RWPE1 (cell line): ENCODE data around the gene FOXC1.

Experiments used
- CTCF ChIA-PET: fragments of 350-600 bp; sonication (Branson Sonifier 250); formaldehyde crosslinking; extraction: SDS; loops from one replicate; lab custom pipeline; 2021; lab: Yijun Ruan, JAX
- POLR2A ChIA-PET: fragments of 400-600 bp; formaldehyde crosslinking; extraction: SDS; loops from one replicate; lab custom pipeline; 2020; ENCODE audit warnings: antibody characterized with exemption; ENCODE audit not compliant: low non-redundant PET; lab: Yijun Ruan, JAX
- DNase-seq: peaks from one replicate; pipeline ENCODE4 v3.0.0; 2012; ENCODE audit warnings: low spot score
- H3K27ac ChIP-seq: fragments of 450-650 bp; 2 replicates; pipeline ENCODE4 v1.5.1; 2017
- TF ChIP-seq, protein P1 (sequence below): fragments of 450-650 bp; conservative IDR thresholded peaks from 2 replicates; pipeline ENCODE4 v1.5.1; 2017; ENCODE audit warnings: low read depth, mild to moderate bottlenecking

Gene FOXC1

GRCh38 chr6:1612299-1612973, 2.7 kb downstream of the FOXC1 start:
- CTCF ChIA-PET = interaction anchor here (0.5 to 1.2 kb wide), 9 partner anchors 21 to 1158 kb away, joined by 3 to 8 read pairs (median 3); no protein-coding TSS in a partner anchor
- TF ChIP-seq, protein P1, sequence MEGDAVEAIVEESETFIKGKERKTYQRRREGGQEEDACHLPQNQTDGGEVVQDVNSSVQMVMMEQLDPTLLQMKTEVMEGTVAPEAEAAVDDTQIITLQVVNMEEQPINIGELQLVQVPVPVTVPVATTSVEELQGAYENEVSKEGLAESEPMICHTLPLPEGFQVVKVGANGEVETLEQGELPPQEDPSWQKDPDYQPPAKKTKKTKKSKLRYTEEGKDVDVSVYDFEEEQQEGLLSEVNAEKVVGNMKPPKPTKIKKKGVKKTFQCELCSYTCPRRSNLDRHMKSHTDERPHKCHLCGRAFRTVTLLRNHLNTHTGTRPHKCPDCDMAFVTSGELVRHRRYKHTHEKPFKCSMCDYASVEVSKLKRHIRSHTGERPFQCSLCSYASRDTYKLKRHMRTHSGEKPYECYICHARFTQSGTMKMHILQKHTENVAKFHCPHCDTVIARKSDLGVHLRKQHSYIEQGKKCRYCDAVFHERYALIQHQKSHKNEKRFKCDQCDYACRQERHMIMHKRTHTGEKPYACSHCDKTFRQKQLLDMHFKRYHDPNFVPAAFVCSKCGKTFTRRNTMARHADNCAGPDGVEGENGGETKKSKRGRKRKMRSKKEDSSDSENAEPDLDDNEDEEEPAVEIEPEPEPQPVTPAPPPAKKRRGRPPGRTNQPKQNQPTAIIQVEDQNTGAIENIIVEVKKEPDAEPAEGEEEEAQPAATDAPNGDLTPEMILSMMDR = no peak
- DNase-seq = no peak
- H3K27ac ChIP-seq = no peak overlapping the region
- POLR2A ChIA-PET = no interaction called here

DNA sequence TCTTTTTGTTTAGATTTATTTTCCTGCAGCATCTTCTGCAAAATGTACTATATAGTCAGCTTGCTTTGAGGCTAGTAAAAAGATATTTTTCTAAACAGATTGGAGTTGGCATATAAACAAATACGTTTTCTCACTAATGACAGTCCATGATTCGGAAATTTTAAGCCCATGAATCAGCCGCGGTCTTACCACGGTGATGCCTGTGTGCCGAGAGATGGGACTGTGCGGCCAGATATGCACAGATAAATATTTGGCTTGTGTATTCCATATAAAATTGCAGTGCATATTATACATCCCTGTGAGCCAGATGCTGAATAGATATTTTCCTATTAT, 3.2 kb downstream of the FOXC1 start:
- DNase-seq = peak; percentile 41
- TF ChIP-seq, protein P1 = no peak
- H3K27ac ChIP-seq = no peak overlapping the region
- POLR2A ChIA-PET = no interaction called here
- CTCF ChIA-PET = interaction anchor here (0.7 to 1.0 kb wide), 2 partner anchors 76 to 741 kb away, joined by 3 to 4 read pairs; no protein-coding TSS in a partner anchor

- POLR2A ChIA-PET = no interaction called here
- no peak overlapping the region for H3K27ac ChIP-seq
- CTCF ChIA-PET = interaction anchor here (1.0 kb wide), 1 partner anchor 741 kb away, joined by 4 read pairs; no protein-coding TSS in a partner anchor
- TF ChIP-seq, protein P1 = no peak
- DNase-seq = no peak
Observed at GRCh38 chr6:1613346-1613687, 3.6 kb downstream of the FOXC1 start.

DNA sequence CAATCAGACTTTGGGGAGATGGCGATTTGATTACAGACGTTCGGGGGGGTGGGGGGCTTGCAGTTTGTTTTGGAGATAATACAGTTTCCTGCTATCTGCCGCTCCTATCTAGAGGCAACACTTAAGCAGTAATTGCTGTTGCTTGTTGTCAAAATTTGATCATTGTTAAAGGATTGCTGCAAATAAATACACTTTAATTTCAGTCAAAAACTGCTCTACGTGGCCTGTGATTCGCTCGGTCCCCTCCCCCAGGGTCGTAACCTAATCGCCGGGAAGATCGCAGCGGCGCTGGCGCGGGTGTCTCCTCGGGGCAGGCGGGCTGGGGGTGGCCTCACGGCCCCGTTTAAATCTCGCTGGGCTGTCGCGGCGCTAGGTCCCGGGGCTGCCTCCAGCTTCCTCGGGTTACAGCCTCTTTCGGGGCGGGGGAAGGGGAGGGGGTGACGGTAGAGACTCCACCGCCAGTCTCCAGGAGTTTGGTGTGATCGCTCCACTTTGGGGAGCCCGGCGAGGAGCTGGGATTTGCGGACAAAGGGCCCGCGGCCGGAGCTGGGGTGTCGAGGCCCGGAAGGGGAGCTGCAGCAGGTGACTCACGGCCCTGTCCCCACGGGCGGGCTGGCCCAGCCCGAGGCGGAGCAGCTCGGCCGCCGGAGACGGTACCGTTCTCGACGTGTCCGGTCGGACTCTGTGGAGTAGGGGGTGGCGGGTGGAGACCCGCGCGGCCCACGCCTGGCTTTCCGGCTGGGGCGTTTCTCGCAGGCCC, 4.2 kb downstream of the FOXC1 start:
- TF ChIP-seq, protein P1 = no peak
- POLR2A ChIA-PET = no interaction called here
- H3K27ac ChIP-seq = no peak overlapping the region
- peak; percentile 50 for DNase-seq
- CTCF ChIA-PET = interaction anchor here (0.7 kb wide), 1 partner anchor 17 kb away, joined by 3 read pairs; no protein-coding TSS in a partner anchor

DNA sequence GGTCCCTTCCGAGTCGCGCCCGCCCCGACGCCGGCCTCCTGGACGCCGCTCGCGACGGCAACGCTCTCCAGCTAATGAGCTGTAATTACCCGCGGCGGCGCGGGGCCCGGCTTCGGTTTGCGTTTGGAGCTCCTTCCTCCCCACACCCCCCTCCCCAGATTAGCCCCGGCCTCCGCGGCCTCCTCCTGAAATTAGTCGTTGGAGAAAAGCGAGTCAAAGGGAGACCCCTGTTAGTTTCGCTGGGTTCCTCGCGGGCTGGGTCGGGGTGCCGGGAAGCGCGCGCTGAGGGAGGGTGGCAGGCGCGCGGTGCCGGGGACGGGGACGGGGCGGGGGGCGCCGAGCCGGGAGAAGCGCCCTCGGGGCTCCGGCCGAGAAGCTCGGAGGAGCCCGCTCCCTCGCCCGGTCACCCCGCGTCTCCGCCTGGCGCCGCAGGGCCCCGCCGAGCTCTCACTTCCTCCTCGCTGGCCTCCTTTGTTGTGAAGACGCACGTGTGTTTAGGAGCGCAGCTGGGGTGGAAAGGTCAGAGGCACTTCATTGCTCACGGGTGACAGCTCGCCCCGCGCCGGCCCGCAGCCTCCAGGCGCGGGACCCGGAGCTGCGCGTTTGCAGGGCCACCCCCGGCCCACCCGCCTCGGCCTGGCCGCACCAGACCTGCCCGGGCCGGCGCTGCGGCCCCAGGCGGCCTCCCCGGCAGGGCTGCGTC, 4.9 kb downstream of the FOXC1 start:
- ChIA-PET POLR2A (no interaction called here), CTCF (interaction anchor here (0.7 kb wide), 1 partner anchor 18 kb away, joined by 3 read pairs; no protein-coding TSS in a partner anchor)
- TF ChIP-seq, protein P1 = no peak
- H3K27ac ChIP-seq = no peak overlapping the region
- no peak for DNase-seq
